COR-L47 (cell line): ENCODE results near the gene PGF.
A peak's percentile ranks its signal among the peaks of the same experiment; 100 is the strongest.
"Not testable (repeated sequence)": the region's sequence is repeated elsewhere in the genome, so short reads cannot be mapped to it uniquely, and the experiment has no call there.

Experiments used
- DNase-seq: peaks from one replicate; lab custom pipeline; 2025; lab: John Stamatoyannopoulos, UW

The PGF gene

GRCh38 chr14:74955229-74956026, at the start of gene PGF:
PGF (minus strand) TSS chr14:74955597; CDS start chr14:74955242, 355 bp downstream.
- DNase-seq = peak; percentile 23

DNA sequence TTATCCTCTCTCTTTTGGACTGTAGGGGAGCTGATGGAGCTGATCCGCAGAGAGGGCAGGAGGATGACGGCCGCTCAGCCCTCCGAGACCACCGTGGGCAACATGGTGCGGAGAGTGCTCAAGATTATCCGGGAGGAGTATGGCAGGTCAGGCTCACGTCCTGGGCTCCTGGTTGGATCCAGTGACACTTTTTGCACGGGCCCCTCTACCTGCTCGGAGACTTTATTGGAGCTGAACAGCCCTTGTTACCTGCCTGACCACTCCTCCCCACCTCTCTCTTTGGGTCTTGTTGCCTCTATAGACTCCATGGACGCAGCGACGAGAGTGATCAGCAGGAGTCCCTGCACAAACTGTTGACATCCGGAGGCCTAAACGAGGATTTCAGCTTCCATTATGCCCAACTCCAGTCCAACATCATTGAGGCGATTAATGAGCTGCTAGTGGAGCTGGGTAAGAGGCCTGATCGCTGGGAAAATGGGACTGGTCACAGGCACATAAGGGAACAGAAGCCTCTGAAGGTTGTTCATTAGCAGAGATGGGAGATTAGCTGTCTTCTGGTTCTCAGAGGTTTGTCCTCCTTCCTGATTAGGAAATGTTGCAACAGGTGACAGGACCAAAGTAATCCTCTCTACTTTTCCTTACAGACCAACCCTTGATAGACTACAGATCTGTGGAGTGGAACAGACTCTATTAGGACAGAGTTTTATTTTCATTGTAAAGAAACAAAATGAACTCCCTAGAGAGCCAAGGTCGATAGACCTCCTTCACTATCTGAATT, 48.0 kb upstream of the PGF start:
- no peak for DNase-seq

DNA sequence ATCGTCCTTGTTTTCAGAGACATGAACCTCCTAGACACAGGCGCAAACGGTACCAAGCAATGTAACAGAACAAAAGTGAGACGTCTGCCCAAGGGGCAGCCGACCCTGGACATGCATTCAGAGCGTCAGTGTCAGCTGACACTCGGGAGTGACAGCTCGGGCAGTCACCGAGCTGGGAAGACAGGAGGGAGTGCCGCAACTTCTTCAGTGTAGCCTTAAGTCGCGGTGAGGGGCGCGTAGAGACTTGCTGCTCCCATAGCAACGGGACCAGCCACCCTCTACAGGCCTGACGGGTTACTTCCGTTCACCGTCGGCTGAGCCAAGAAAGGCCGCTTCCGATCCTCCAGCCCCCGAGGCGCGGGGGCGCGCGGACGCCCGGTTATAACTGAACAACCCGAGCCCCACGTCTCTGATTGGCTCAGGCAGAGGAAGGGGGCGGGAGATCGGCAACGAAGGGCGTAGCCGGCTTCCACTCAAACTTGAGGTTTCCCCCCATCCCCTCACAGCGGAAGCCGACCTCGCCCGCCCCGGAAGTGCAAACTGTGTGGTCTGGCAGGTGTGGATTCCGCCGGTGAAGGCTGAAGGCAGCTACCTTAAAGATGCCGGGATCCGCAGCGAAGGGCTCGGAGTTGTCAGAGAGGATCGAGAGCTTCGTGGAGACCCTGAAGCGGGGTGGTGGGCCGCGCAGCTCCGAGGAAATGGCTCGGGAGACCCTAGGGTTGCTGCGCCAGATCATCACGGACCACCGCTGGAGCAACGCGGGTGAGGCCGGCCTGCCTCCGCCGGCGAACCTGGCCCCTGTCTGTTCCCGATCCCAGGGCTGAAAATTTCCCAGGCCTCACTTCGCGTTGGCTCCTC, 47.2 kb upstream of the PGF start, which contains the start of gene EIF2B2:
Gene EIF2B2, plus strand, starts transcription at position 530 of the 858 bp plus-strand sequence. Its CDS starts 70 bp downstream, at position 600.
- DNase-seq = peak; percentile 98

DNA sequence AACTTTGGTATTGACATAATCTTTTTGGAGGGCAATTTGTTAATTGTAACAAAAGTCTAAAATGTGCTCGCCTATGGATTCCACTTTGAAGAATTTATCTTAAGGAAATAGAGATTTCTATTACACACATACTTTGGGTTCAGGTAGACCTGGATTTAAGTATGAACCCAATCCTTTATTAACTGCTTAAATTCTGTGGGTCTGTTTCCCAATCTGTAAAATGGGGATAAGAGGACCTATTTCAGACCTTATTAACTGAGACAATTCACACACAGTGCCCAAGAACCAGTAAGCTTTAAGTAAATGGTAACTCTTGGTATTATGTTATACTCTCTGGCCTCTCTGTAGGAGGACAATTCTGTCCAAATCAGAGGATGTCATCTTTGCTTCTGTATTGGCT, 46.5 kb upstream of the PGF start:
- no peak for DNase-seq

DNA sequence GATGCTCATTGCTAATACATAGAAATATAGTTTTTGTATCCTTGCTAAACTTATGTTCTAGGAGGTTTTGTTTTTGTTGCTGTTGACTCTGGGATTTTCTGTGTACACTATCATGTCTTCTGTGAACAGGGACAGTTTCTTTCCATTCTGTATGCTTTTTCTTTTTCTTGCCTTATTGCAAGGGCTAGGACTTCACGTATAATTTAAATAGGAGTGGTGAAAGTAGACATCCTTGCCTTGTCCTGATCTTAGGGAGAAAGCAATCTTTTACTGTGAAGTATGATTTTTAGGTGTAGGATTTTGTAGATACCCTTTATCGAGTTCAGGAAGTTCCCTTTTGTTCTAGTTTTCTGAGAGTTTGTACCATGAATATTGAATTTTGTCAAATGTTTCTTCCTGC, 45.9 kb upstream of the PGF start:
- DNase-seq = no peak

GRCh38 chr14:74995781-74996180, 40.4 kb upstream of the PGF start:
- DNase-seq = not testable (repeated sequence)

GRCh38 chr14:74994182-74994581, 38.8 kb upstream of the PGF start:
- not testable (repeated sequence) for DNase-seq

- no peak for DNase-seq
Observed at GRCh38 chr14:74988993-74989392, 33.6 kb upstream of the PGF start.

- DNase-seq = no peak
Observed at GRCh38 chr14:74988131-74988530, 32.7 kb upstream of the PGF start.

- no peak for DNase-seq
Observed at GRCh38 chr14:74985806-74986205, 30.4 kb upstream of the PGF start.

- DNase-seq = no peak
Observed at GRCh38 chr14:74985028-74985310, 29.6 kb upstream of the PGF start.

DNA sequence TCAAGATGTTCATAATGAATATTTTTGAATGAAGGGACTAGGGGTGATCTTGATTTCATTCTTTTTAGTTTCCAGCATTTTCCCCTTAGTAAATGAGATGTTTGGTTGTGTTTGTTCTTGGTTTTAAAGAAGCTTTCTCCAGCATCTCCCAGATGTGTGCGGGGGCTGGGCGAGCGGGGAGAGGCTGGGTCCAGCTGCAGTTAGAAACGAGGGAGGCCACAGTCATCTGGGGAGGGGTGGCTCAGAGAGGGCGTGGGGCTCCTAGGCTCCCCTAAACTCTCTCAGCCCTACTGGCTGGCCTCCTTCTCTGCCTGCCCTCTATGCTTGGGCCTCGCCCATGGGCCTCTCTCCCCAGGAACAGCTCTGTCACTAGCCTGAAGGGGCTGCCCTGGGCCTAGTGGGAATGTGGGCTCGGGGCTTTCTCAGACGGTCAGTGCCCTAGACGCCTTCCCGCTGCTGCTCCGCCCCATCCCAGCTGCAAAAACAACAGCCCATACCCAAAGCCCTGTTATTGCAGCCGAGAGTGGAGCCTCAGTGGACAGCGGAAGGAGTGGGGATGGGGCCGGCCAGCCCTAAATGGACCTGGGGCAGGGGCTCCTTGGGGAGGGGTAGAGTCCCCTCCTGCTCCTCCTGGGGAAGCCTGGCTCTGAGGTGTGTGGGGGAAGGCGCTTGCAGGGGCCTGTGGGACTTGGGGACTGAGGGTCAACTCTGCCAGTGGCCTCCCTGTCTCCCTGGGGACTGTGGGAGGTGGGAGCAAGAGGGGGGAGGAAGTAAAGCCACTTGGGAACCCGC, 29.0 kb upstream of the PGF start:
- no peak for DNase-seq

DNA sequence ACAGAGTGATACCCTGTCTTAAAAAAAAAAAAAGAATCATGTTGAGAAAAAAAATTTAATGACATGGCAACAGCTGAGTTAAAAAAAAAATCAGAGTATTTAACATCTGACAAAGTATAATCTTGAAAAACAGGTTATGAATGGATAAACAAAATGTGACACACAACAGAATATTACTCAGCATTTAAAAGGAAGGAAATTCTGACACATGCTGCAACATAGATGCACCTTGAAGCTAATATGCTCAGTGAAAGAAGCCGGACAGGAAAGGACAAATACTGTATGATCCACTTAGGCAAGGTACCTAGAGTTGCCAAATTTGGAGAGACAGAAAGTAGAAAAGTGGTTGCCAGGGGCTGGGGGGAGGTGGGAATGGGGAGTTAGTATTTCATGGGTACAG, 27.9 kb upstream of the PGF start:
- no peak for DNase-seq

DNA sequence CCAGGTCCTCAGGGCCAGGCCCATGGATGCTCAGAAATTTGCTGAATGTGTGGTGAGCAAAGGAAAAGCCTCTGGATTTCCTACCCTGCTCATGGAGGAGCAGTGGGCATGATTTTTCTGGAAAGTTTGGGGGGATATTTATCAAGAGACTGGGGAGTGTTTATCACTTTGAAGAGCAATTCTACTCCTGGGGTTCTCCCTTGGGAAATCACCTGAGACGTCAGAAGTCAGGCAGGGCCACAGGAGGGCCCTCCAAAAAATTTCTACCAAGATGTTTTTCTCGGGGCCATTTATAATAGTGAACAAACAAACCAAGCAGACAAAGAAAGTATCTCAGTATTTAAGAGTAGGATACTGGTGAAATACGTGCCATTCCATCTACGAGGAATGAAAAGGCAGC, 27.3 kb upstream of the PGF start:
- DNase-seq = no peak

GRCh38 chr14:74981833-74982232, 26.4 kb upstream of the PGF start:
- DNase-seq = no peak

DNA sequence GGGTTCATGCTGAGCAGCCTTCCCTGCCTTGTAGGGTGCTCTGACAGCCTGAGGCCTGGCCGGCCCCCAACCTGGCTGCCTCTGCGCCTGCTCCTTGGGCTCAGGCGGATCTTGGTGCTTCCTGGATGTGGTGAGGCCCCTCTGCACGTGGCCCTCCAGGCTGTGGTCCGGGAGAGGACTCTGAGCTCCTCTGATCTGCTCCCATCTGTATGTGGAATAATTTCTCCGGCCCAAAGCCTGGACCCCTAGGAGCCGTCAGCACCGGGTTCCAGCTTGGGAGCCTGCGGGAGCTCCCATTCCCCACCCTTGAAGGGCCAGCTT, 26.0 kb upstream of the PGF start:
- no peak for DNase-seq

DNA sequence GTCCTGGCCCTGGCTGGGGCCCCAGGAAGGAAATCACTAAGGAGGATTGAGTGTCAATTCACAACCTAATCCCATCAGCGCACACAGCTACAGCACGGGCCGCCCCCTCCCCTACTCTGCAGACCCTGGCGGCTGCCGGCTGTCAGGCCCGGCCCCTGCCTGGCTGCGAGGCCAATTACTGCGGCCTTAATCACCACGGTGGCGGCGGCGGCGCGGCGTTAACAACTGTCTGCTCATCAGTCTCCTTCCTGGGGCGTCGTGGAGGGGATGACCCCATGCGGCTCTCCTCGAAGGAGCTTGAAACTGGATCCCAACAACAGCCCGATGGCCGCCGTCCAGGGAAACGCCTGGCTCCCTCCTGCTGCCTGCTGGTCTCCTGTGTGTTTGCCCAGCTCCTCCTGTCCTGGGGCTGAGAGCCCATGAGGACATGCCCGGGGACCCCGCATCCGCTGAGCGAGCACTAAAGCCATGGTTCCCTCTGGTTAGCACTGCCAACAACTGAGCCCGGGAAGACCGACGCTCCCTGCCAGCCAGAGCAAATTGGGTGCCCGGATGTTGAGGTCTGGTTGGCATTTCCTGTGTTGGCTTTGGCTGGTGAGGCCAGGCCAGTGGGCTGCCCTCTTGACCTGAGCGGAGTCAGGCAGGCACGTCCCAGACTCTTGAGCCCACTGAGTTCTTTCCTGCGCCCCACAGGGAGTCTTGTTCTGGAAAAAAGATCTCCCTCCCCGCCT, 25.5 kb upstream of the PGF start:
- DNase-seq = peak; percentile 91

DNA sequence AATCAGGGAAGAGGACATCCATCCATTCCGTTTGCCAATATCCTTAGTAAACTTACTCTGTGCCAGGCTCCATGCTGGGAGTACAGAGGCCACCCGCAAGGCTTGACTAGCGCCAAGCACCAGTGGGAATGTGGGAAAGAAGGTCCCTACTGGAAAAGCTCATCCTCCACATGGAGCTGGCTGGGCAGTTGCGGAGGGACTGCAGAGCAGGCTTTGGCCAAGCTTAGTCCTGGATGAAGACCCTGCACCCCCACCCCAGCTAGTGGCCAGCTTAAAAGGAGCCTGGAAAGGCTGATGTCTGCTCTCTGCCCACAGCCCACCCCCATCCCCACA, 25.0 kb upstream of the PGF start:
- peak; percentile 72 for DNase-seq

DNA sequence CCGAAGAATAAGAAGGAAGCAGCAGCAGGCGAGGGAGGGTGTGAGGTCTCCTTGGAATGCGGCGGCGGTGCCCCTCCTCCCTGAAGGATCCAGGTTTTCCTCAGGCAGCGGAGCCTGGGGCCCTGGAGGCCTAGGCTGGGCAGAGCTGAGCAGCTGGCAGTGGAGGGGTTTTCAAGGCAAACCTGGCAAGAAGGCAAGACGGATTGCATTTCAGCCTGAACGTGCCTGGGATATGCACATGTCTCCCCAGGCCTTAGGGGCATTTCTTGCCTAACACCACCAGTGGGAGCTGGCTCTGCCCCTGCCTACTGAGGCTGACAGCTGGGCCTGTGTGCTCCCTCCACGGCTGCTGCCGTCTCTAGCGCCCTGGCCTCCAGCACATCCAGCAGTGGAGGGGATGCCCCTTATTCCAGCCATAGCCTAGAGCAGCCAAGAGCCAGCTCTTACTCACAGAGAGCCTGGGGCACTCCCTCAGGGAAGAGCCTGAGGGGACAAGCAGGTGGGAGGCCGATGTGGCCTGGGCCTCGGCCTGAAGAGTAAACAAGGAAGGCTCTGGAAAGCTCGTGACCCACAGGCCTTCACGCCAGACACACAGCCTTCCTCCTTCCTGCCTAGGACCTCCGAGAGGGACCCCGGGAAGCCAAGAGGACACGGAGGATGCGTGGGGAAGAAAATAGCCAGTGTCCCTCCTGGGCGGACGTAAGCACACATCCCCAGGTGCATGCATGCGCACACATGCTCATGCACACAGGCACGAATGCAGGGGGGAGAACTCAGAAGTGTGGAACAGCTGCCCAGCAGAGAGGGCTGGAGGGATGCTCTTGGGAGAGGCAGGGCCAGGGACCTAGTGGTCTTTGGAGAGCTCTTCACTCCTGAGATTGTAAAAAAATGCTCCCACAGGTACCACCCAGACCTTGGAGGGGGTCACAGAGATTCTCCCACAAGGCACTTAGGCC, 24.3 kb upstream of the PGF start:
- DNase-seq = peak; percentile 20

DNA sequence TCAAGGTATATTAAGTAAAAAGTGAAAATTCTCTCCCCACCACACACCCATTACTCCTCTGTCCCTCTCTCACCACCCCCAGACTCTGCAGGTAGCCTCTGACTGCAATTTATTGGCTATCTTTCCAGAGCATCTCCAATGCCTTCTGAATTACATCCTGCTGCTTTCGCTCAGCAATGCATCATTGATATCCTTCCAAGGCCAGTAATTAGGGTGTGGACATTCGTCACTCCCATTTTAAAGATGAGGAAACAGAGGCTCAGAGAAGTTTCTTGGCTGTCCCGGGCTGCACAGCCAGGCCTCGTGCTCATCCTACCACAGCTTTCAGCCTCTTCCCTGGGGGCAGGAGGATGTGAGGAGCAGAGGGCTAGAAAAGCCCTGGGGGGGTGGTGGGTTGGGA, 23.6 kb upstream of the PGF start:
- no peak for DNase-seq
